ENCODE results near the gene IL18BP. TPM values are rescaled to one million over a fixed set of nuclear protein-coding genes. Genes with fewer than 3 reads are reported as not detected.

The IL18BP gene
- polyA plus RNA-seq, 1 donor (not counting 4 experiments of a cell fraction or from before 2014, with no cell fraction given), result 2.9 TPM

GRCh38 chr11:71976551-71976950 is 22.2 kb upstream of the IL18BP start:
- H3K36me3 ChIP-seq (ENCODE audit: control insufficient read depth in 2 of 2, extremely low read depth in 1 of 2, insufficient read depth in 2 of 2, low read length in 2 of 2), result peaks cover 0 to 1% of the 10 kb centered on the region in 2 experiments
- FAIRE-seq (no peak), DNase-seq (ENCODE audit: low read depth, low spot score) (no peak)
- no peak overlapping the region for H2AFZ ChIP-seq (ENCODE audit: control insufficient read depth, low read length)
- H4K20me1 ChIP-seq (ENCODE audit: control insufficient read depth, extremely low read depth, insufficient read depth, low read length), result no peaks in the 10 kb centered on the region
- no peak overlapping the region for H3K9ac ChIP-seq (ENCODE audit: control insufficient read depth, extremely low read depth, insufficient read depth, low read length)
- H3K9me3 ChIP-seq (ENCODE audit: control insufficient read depth, low read depth, low read length), result no peaks in the 10 kb centered on the region
- H3K27ac ChIP-seq (ENCODE audit: control insufficient read depth, insufficient read depth, low read length), result no peak overlapping the region
- no peak for TF ChIP-seq EZH2 (IDR thresholded peaks at IDR 0.05; ENCODE audit: low read length)
- TF ChIP-seq CTCF (optimal IDR thresholded peaks at IDR 0.05 in 1 of 3, IDR thresholded peaks at IDR 0.05 in 1 of 3, conservative IDR thresholded peaks at IDR 0.05 in 1 of 3; ENCODE audit: extremely low read depth in 1 of 3, insufficient read depth in 2 of 3, low read length in 3 of 3), result no peak
- H3K9me1 ChIP-seq (ENCODE audit: control insufficient read depth, extremely low read depth, insufficient read depth, low read length), result no peaks in the 10 kb centered on the region
- no peak overlapping the region for H3K4me2 ChIP-seq (ENCODE audit: control insufficient read depth, extremely low read depth, insufficient read depth, low read depth, low read length)
- dilution Hi-C loops (cut with MboI; ENCODE audit: extremely low pct_ligation_motif_present, low sequenced_read_pairs), result no loop called here
- no peaks in the 10 kb centered on the region for H3K79me2 ChIP-seq (ENCODE audit: control insufficient read depth, insufficient read depth, low read length)
- H3K4me3 ChIP-seq (ENCODE audit: control insufficient read depth in 2 of 3, extremely low read depth in 1 of 3, insufficient read depth in 2 of 3, low read depth in 1 of 3, low read length in 3 of 3), result no peak overlapping the region
- H3K27me3 ChIP-seq (ENCODE audit: control insufficient read depth, extremely low read depth, insufficient read depth, low read length), result no peaks in the 10 kb centered on the region
- no peaks in the 10 kb centered on the region for H3K4me1 ChIP-seq (ENCODE audit: control insufficient read depth, extremely low read depth, insufficient read depth, low read length)

- Histone ChIP-seq H3K79me2 (ENCODE audit: control insufficient read depth, insufficient read depth, low read length) (no peaks in the 10 kb centered on the region), H2AFZ (ENCODE audit: control insufficient read depth, low read length) (no peak overlapping the region), H3K4me2 (ENCODE audit: control insufficient read depth, extremely low read depth, insufficient read depth, low read depth, low read length) (no peak overlapping the region), H3K36me3 (ENCODE audit: control insufficient read depth in 2 of 2, extremely low read depth in 1 of 2, insufficient read depth in 2 of 2, low read length in 2 of 2) (peaks cover 0 to 1% of the 10 kb centered on the region in 2 experiments), H3K27me3 (ENCODE audit: control insufficient read depth, extremely low read depth, insufficient read depth, low read length) (no peaks in the 10 kb centered on the region), H3K9ac (ENCODE audit: control insufficient read depth, extremely low read depth, insufficient read depth, low read length) (no peak overlapping the region), H3K9me1 (ENCODE audit: control insufficient read depth, extremely low read depth, insufficient read depth, low read length) (no peaks in the 10 kb centered on the region), H4K20me1 (ENCODE audit: control insufficient read depth, extremely low read depth, insufficient read depth, low read length) (no peaks in the 10 kb centered on the region), H3K9me3 (ENCODE audit: control insufficient read depth, low read depth, low read length) (no peaks in the 10 kb centered on the region), H3K27ac (ENCODE audit: control insufficient read depth, insufficient read depth, low read length) (no peak overlapping the region), H3K4me3 (ENCODE audit: control insufficient read depth in 2 of 3, extremely low read depth in 1 of 3, insufficient read depth in 2 of 3, low read depth in 1 of 3, low read length in 3 of 3) (no peak overlapping the region), H3K4me1 (ENCODE audit: control insufficient read depth, extremely low read depth, insufficient read depth, low read length) (no peaks in the 10 kb centered on the region)
- DNase-seq (ENCODE audit: low read depth, low spot score) (no peak), FAIRE-seq (no peak)
- no peak for TF ChIP-seq EZH2 (IDR thresholded peaks at IDR 0.05; ENCODE audit: low read length)
- no peak for TF ChIP-seq CTCF (optimal IDR thresholded peaks at IDR 0.05 in 1 of 3, IDR thresholded peaks at IDR 0.05 in 1 of 3, conservative IDR thresholded peaks at IDR 0.05 in 1 of 3; ENCODE audit: extremely low read depth in 1 of 3, insufficient read depth in 2 of 3, low read length in 3 of 3)
- dilution Hi-C loops (cut with MboI; ENCODE audit: extremely low pct_ligation_motif_present, low sequenced_read_pairs), result no loop called here
Observed at GRCh38 chr11:71977090-71977489, 21.6 kb upstream of the IL18BP start.

Data from keratinocyte (primary cell).